ENCODE data around the gene STOM. TPM values are rescaled to one million over a fixed set of nuclear protein-coding genes. Genes with fewer than 3 reads are reported as not detected.

Gene STOM
- total and polyA plus RNA-seq, 10 of the 15 experiments (the other 5 are each of a cell fraction or from before 2014, with no cell fraction given) = 6.7 to 47.4 (median 39.8) TPM

GRCh38 chr9:121394292-121394691 is 24.2 kb upstream of the STOM start:
- intact Hi-C loops (cut with micrococcal nuclease; ENCODE audit: unreplicated experiment) = loop anchor here (10.0 kb wide), 1 partner anchor 649 kb away; no protein-coding TSS in a partner anchor
- SMC1A ChIA-PET (ENCODE audit: uncharacterized antibody, unreplicated experiment) = interaction anchor here (1.0 to 3.8 kb wide), 3 partner anchors 10 to 78 kb away, joined by 3 to 14 read pairs (median 4); no protein-coding TSS in a partner anchor

GRCh38 chr9:121393318-121393717 is 23.3 kb upstream of the STOM start:
- Histone ChIP-seq H3K27ac (ENCODE audit: control insufficient read depth, insufficient read depth) (no peak overlapping the region), H3K9ac (ENCODE audit: control insufficient read depth, insufficient read depth, low read length) (no peak overlapping the region), H3K9me3 (replicated peaks; ENCODE audit: control insufficient read depth, insufficient read depth, low read length) (no peaks in the 10 kb centered on the region), H2AFZ (ENCODE audit: control insufficient read depth, low read depth, low read length) (no peak overlapping the region), H4K20me1 (ENCODE audit: control insufficient read depth, insufficient read depth) (no peaks in the 10 kb centered on the region), H3K36me3 (ENCODE audit: control insufficient read depth in 2 of 2, insufficient read depth in 2 of 2, low read length in 1 of 2) (no peaks in the 10 kb centered on the region), H3K79me2 (ENCODE audit: control insufficient read depth, insufficient read depth, low read length) (no peaks in the 10 kb centered on the region), H3K4me3 (no peak overlapping the region), H3K27me3 (replicated peaks in 1 of 2; ENCODE audit: control insufficient read depth in 2 of 2, insufficient read depth in 2 of 2, low read length in 1 of 2) (no peaks in the 10 kb centered on the region; a peak in 1 of 4 replicates), H3K4me1 (ENCODE audit: control insufficient read depth, insufficient read depth, low read length) (no peaks in the 10 kb centered on the region), H3K4me2 (ENCODE audit: control insufficient read depth, insufficient read depth) (no peak overlapping the region)
- in situ Hi-C loops (cut with MboI) (no loop called here), intact Hi-C loops (cut with micrococcal nuclease; ENCODE audit: unreplicated experiment) (loop anchor here (10.0 kb wide), 1 partner anchor 649 kb away; no protein-coding TSS in a partner anchor)
- ChIA-PET SMC1A (ENCODE audit: uncharacterized antibody, unreplicated experiment) (interaction anchor here (0.6 to 3.8 kb wide), 8 partner anchors 9 to 1218 kb away, joined by 3 to 14 read pairs (median 5); no protein-coding TSS in a partner anchor), CTCF (interaction anchor here (0.9 to 5.2 kb wide), 6 partner anchors 15 to 333 kb away, joined by 3 to 33 read pairs (median 5); no protein-coding TSS in a partner anchor), POLR2A (no interaction called here), RAD21 (ENCODE audit: unreplicated experiment) (interaction anchor here (0.7 to 1.5 kb wide), 2 partner anchors 73 to 604 kb away, joined by 4 to 6 read pairs; no protein-coding TSS in a partner anchor)
- no peak for FAIRE-seq
- WGBS (ENCODE audit: insufficient coverage, insufficient replicate concordance, low lambda C conversion rate, missing lambda C conversion rate) = 0% methylated on average over 2 of the region's 2 CpGs
- BruUV-seq (replicated peaks) = no TSS peak
- no peak for DNase-seq (ENCODE audit: low read depth, low spot score)
- no peak for TF ChIP-seq JUND (IDR thresholded peaks at IDR 0.05; ENCODE audit: low read depth, low read length)
- TF ChIP-seq ZBTB4 (CRISPR knock-in tag; IDR thresholded peaks at IDR 0.05) = no peak
- TF ChIP-seq MTA3 (IDR thresholded peaks at IDR 0.05; ENCODE audit: borderline replicate concordance, low read length) = no peak
- ATAC-seq = no peak

More at GRCh38 chr9:121394292-121394691, 24.2 kb upstream of the STOM start:
- no peaks in the 10 kb centered on the region for H4K20me1 ChIP-seq (ENCODE audit: control insufficient read depth, insufficient read depth)
- H3K9ac ChIP-seq (ENCODE audit: control insufficient read depth, insufficient read depth, low read length) = no peak overlapping the region
- H3K27ac ChIP-seq (ENCODE audit: control insufficient read depth, insufficient read depth) = no peak overlapping the region
- BruUV-seq (replicated peaks) = no TSS peak
- H3K9me3 ChIP-seq (replicated peaks; ENCODE audit: control insufficient read depth, insufficient read depth, low read length) = no peaks in the 10 kb centered on the region
- ATAC-seq (no peak), DNase-seq (ENCODE audit: low read depth, low spot score) (no peak), FAIRE-seq (no peak)
- POLR2A ChIA-PET = no interaction called here
- TF ChIP-seq JUNB (IDR thresholded peaks at IDR 0.05) (peak; percentile 13; the same call in 1 of the 2 replicates), RUNX3 (IDR thresholded peaks at IDR 0.05; ENCODE audit: low read length) (peak; percentile 64), NFXL1 (IDR thresholded peaks at IDR 0.05; ENCODE audit: borderline replicate concordance) (no peak)
- no peak overlapping the region for H3K4me3 ChIP-seq
- WGBS (ENCODE audit: insufficient coverage, insufficient replicate concordance, low lambda C conversion rate, missing lambda C conversion rate) = 80% methylated on average over 3 of the region's 3 CpGs
- RAD21 ChIA-PET (ENCODE audit: unreplicated experiment) = interaction anchor here (1.5 kb wide), 1 partner anchor 74 kb away, joined by 6 read pairs; no protein-coding TSS in a partner anchor
- H3K27me3 ChIP-seq (replicated peaks in 1 of 2; ENCODE audit: control insufficient read depth in 2 of 2, insufficient read depth in 2 of 2, low read length in 1 of 2) = no peaks in the 10 kb centered on the region; a peak in 1 of 4 replicates
- CTCF ChIA-PET = interaction anchor here (0.5 to 5.2 kb wide), 5 partner anchors 12 to 181 kb away, joined by 3 to 33 read pairs (median 5); no protein-coding TSS in a partner anchor
- H3K4me2 ChIP-seq (ENCODE audit: control insufficient read depth, insufficient read depth) = no peak overlapping the region
- H2AFZ ChIP-seq (ENCODE audit: control insufficient read depth, low read depth, low read length) = no peak overlapping the region
- in situ Hi-C loops (cut with MboI) = no loop called here
- H3K79me2 ChIP-seq (ENCODE audit: control insufficient read depth, insufficient read depth, low read length) = no peaks in the 10 kb centered on the region
- no peaks in the 10 kb centered on the region for H3K4me1 ChIP-seq (ENCODE audit: control insufficient read depth, insufficient read depth, low read length)
- no peaks in the 10 kb centered on the region for H3K36me3 ChIP-seq (ENCODE audit: control insufficient read depth in 2 of 2, insufficient read depth in 2 of 2, low read length in 1 of 2)

Measured in GM12878 (cell line).